ENCODE measurements around the gene SLC24A3.

SLC24A3 gene

DNA sequence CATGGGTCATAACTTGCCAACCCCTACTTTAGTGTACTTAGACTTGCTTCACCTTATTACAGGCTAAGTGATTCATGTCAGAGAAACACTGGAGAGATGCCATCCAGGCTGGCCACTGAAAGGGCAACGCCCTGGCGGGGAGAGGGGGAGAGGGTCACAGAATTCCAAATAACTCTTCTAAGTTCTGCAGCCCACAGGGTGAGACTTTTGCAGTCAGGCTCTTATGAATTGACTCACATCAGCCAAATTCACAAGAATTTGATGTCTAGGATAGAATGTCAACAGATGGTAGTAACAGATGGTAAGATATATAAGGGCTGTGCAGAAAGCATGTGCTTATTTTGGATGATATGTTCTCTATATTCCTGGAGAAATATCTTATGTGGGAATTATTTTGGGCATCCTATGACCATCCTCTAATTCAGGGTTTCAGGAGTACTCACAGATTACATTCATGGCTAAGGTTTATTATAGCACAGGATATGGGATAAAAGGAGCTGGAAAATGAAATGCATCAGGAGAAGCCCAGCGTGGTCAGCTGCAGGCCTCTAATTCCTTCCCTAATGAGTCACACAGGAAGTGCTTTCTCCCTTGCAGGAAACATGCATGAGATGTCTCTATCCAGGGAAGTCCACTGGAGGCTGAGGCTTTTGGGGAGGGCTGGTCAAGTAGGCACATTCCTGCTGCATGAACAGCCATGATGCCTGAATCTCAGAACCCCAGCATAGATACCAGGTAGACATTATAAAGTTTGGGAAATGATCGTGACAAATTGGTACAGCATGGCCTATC is 486.9 kb downstream of the SLC24A3 start:
- Histone ChIP-seq H3K9me3 (replicated peaks; ENCODE audit: low read length) (no peaks in the 10 kb centered on the region), H3K36me3 (ENCODE audit: insufficient read depth, low read length) (no peaks in the 10 kb centered on the region), H3K4me1 (ENCODE audit: control insufficient read depth, insufficient read depth, low read length) (peaks cover 20% of the 10 kb centered on the region), H3K9ac (ENCODE audit: low read depth, low read length) (no peak overlapping the region), H3K27me3 (ENCODE audit: control insufficient read depth, insufficient read depth, low read length) (peaks cover 10% of the 10 kb centered on the region), H3K4me2 (ENCODE audit: low read length) (no peak overlapping the region), H3K4me3 (ENCODE audit: low read length) (no peak overlapping the region)

DNA sequence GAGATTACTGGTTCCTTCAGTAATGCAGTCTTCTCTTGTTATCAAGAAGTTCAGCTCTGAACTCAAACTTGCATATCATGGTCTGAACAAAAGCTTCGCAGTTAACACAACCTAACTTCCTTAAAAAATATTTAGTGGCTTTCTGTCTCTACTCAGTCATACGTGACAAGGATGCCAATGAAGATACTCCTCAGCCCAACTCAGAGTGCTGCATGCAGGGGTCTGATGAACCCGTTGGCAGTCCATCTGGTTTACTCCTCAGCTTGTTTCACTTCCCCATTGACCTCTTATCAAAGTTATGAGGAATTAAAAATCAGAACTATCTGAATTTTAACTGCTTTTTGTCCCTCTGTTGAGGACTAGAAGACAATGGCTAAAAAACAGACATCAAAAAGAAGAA is 489.0 kb downstream of the SLC24A3 start:
- Histone ChIP-seq H3K9me3 (replicated peaks; ENCODE audit: low read length) (no peaks in the 10 kb centered on the region), H3K4me1 (ENCODE audit: control insufficient read depth, insufficient read depth, low read length) (peaks cover 20% of the 10 kb centered on the region), H3K27me3 (ENCODE audit: control insufficient read depth, insufficient read depth, low read length) (peaks cover 24% of the 10 kb centered on the region), H3K4me2 (ENCODE audit: low read length) (no peak overlapping the region), H3K4me3 (ENCODE audit: low read length) (no peak overlapping the region), H3K36me3 (ENCODE audit: insufficient read depth, low read length) (no peaks in the 10 kb centered on the region), H3K9ac (ENCODE audit: low read depth, low read length) (no peak overlapping the region)

DNA sequence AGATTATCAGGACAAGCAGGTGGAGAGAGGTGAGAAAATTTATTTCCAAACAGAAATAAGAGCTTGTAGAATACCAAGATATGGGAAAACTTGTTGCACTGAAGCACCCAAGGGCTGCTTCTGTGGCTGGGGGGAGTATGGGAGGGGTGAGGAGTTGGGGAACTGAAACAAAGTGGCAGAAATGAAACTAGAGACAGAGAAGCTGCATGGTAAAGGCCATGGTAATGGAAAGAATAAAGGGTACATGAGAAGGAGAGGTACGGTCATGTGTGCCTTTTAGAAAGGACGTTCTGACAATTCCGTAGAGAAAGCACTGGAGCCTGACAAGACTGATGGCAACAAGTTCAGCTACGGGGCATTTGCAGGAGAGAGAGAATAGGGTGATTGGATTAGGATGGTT is 494.0 kb downstream of the SLC24A3 start:
- no peaks in the 10 kb centered on the region for H3K9me3 ChIP-seq (replicated peaks; ENCODE audit: low read length)
- no peak overlapping the region for H3K4me2 ChIP-seq (ENCODE audit: low read length)
- H3K4me3 ChIP-seq (ENCODE audit: low read length), result no peak overlapping the region
- H3K36me3 ChIP-seq (ENCODE audit: insufficient read depth, low read length), result no peaks in the 10 kb centered on the region
- peaks cover 46% of the 10 kb centered on the region for H3K27me3 ChIP-seq (ENCODE audit: control insufficient read depth, insufficient read depth, low read length)
- H3K9ac ChIP-seq (ENCODE audit: low read depth, low read length), result no peak overlapping the region
- no peaks in the 10 kb centered on the region for H3K4me1 ChIP-seq (ENCODE audit: control insufficient read depth, insufficient read depth, low read length)

DNA sequence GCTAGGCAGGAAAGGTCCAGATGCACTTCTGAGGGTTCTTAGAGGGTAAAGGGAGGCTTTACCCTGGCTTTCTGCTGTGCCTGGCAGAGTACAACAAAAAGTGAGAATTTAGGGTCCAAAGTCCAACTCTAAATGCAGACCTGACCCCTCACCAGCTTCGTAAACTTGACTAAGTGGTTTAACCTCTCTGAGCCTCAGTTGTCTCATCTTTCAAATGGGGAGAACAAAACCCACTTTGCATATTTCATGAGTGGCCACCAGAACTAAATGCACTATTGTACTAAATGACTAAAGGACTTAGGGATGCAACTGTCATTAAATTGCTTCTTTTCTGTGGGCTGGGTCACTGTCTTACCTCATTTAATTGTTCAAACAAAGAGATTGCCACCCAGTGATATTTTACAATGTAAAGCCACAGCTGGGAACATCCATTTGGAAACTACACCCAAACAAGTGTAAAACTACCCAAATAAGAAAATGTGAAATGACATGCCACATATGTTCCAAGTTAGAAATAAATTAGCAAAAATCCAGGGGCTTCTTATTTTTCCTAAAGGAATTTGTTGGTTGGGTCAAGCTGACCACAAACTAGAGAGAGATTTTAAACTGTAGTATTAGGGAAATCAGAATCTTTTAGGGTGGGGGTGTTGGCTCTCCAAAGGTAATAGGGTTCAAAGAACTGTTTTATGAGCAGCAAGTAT is 497.3 kb downstream of the SLC24A3 start:
- Histone ChIP-seq H3K4me1 (ENCODE audit: control insufficient read depth, insufficient read depth, low read length) (no peaks in the 10 kb centered on the region), H3K27me3 (ENCODE audit: control insufficient read depth, insufficient read depth, low read length) (peaks cover 37% of the 10 kb centered on the region), H3K4me2 (ENCODE audit: low read length) (no peak overlapping the region), H3K4me3 (ENCODE audit: low read length) (no peak overlapping the region), H3K36me3 (ENCODE audit: insufficient read depth, low read length) (no peaks in the 10 kb centered on the region), H3K9me3 (replicated peaks; ENCODE audit: low read length) (no peaks in the 10 kb centered on the region), H3K9ac (ENCODE audit: low read depth, low read length) (no peak overlapping the region)

- H3K4me1 ChIP-seq (ENCODE audit: control insufficient read depth, insufficient read depth, low read length), result no peaks in the 10 kb centered on the region
- no peaks in the 10 kb centered on the region for H3K36me3 ChIP-seq (ENCODE audit: insufficient read depth, low read length)
- H3K4me2 ChIP-seq (ENCODE audit: low read length), result no peak overlapping the region
- H3K27me3 ChIP-seq (ENCODE audit: control insufficient read depth, insufficient read depth, low read length), result peaks cover 30% of the 10 kb centered on the region
- H3K9me3 ChIP-seq (replicated peaks; ENCODE audit: low read length), result no peaks in the 10 kb centered on the region
- no peak overlapping the region for H3K9ac ChIP-seq (ENCODE audit: low read depth, low read length)
- H3K4me3 ChIP-seq (ENCODE audit: low read length), result no peak overlapping the region
Observed at GRCh38 chr20:19710336-19711120, 498.1 kb downstream of the SLC24A3 start.

DNA sequence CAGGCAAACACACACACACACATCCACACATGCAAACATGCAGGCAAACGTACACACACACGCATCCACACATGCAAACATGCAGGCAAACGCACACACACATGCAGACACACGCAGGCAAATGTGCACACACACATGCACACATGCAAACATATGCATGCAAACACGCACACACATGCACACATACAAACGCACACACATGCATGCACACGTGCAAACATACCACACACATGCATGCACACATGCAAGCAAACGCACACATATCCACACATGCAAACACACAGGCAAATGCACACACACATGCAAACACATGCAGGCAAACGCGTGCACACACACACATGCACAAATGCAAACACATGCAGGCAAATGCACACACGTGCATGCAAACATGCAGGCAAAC is 498.7 kb downstream of the SLC24A3 start:
- no peak overlapping the region for H3K9ac ChIP-seq (ENCODE audit: low read depth, low read length)
- no peaks in the 10 kb centered on the region for H3K9me3 ChIP-seq (replicated peaks; ENCODE audit: low read length)
- peaks cover 25% of the 10 kb centered on the region for H3K27me3 ChIP-seq (ENCODE audit: control insufficient read depth, insufficient read depth, low read length)
- no peak overlapping the region for H3K4me3 ChIP-seq (ENCODE audit: low read length)
- no peaks in the 10 kb centered on the region for H3K4me1 ChIP-seq (ENCODE audit: control insufficient read depth, insufficient read depth, low read length)
- H3K36me3 ChIP-seq (ENCODE audit: insufficient read depth, low read length), result no peaks in the 10 kb centered on the region
- no peak overlapping the region for H3K4me2 ChIP-seq (ENCODE audit: low read length)

DNA sequence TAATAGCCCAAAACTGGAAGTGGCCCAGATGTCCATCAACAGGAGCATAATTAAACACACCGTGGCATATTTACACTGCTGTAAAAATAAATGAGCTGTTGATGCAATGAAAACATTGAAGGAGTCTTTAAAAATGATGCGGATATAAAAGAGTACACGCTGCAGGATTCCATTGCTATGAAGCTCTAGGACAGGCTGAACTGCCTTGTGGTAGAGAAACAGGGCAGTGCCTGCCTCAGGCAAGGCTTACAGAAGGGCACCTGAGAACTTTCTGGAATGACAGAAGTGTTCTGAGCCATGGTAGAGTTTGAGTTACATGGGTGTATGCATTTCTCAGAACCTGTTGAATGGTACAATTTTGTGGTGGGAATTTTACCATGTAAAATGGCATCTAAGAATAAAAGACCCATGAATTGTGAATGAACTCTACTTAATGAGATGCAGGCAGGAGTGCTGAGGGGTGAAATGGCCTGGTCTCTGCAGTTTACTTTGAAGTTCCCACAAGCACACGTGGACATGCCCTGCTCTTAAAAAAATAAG is 500.3 kb downstream of the SLC24A3 start:
- Histone ChIP-seq H3K4me1 (ENCODE audit: control insufficient read depth, insufficient read depth, low read length) (no peaks in the 10 kb centered on the region), H3K4me3 (ENCODE audit: low read length) (no peak overlapping the region), H3K9me3 (replicated peaks; ENCODE audit: low read length) (no peaks in the 10 kb centered on the region), H3K27me3 (ENCODE audit: control insufficient read depth, insufficient read depth, low read length) (peaks cover 13% of the 10 kb centered on the region), H3K36me3 (ENCODE audit: insufficient read depth, low read length) (no peaks in the 10 kb centered on the region), H3K4me2 (ENCODE audit: low read length) (no peak overlapping the region), H3K9ac (ENCODE audit: low read depth, low read length) (no peak overlapping the region)

DNA sequence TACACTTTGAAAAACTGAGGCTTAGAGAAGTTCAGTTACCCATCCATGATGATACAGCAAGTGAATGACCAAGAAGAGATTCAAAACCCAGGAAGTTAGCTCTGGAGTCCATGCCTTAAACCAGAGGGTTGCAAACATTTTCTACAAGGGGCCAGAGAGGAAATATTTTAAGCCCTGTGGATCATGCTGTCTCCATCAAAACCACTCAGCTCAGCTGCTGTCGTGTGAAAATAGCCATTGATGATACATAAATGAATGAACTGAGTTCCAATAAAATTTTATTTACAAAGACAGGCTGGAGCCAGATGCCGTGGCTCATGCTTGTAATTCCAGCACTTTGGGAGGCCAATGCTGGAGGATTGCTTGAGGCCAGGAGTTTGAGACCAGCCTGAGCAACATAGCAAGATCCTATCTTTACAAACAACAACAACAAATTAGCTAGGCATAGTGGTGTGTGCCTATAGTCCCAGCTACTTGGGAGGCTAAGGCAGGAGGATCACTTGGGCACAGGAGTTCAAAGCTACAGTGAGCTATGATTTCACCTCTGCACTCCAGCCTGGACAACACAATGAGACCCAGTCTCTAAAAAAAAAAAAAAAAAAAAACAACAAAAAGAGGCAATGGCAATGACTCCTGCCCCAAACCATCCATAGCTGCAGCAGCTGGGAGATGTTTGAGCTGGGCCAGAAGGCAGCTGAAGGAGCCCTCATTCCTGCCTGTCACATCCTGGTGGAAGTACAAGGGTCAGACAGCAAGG is 501.6 kb downstream of the SLC24A3 start:
- Histone ChIP-seq H3K36me3 (ENCODE audit: insufficient read depth, low read length) (no peaks in the 10 kb centered on the region), H3K4me3 (ENCODE audit: low read length) (no peak overlapping the region), H3K4me1 (ENCODE audit: control insufficient read depth, insufficient read depth, low read length) (no peaks in the 10 kb centered on the region), H3K9me3 (replicated peaks; ENCODE audit: low read length) (no peaks in the 10 kb centered on the region), H3K4me2 (ENCODE audit: low read length) (no peak overlapping the region), H3K27me3 (ENCODE audit: control insufficient read depth, insufficient read depth, low read length) (peaks cover 11% of the 10 kb centered on the region), H3K9ac (ENCODE audit: low read depth, low read length) (no peak overlapping the region)

GRCh38 chr20:19714579-19714840 is 502.1 kb downstream of the SLC24A3 start:
- Histone ChIP-seq H3K4me2 (ENCODE audit: low read length) (no peak overlapping the region), H3K9ac (ENCODE audit: low read depth, low read length) (no peak overlapping the region), H3K27me3 (ENCODE audit: control insufficient read depth, insufficient read depth, low read length) (peaks cover 11% of the 10 kb centered on the region), H3K4me1 (ENCODE audit: control insufficient read depth, insufficient read depth, low read length) (no peaks in the 10 kb centered on the region), H3K36me3 (ENCODE audit: insufficient read depth, low read length) (no peaks in the 10 kb centered on the region), H3K9me3 (replicated peaks; ENCODE audit: low read length) (no peaks in the 10 kb centered on the region), H3K4me3 (ENCODE audit: low read length) (no peak overlapping the region)

DNA sequence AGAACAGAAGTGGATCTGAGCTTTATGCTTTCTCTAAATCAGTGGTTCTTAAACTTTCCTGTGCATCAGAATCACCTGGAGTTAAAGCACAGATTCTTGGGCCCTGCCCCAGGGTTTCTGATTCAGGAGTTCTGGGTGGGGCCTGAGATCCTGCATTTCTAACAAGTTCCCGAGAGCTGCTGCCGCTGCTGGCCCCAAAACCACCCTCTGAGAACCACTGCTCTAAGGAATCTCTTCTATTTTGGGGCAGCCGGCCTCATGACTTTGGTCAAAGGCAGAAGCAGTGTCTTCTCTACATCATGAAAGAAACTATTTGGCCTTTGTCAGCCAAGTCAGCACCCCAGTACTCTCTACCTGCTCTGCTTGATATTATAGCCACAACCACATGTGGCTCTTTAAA is 503.5 kb downstream of the SLC24A3 start:
- Histone ChIP-seq H3K27me3 (ENCODE audit: control insufficient read depth, insufficient read depth, low read length) (peaks cover 14% of the 10 kb centered on the region), H3K36me3 (ENCODE audit: insufficient read depth, low read length) (no peaks in the 10 kb centered on the region), H3K9ac (ENCODE audit: low read depth, low read length) (no peak overlapping the region), H3K9me3 (replicated peaks; ENCODE audit: low read length) (no peaks in the 10 kb centered on the region), H3K4me3 (ENCODE audit: low read length) (no peak overlapping the region), H3K4me1 (ENCODE audit: control insufficient read depth, insufficient read depth, low read length) (no peaks in the 10 kb centered on the region), H3K4me2 (ENCODE audit: low read length) (no peak overlapping the region)

- Histone ChIP-seq H3K9me3 (replicated peaks; ENCODE audit: low read length) (no peaks in the 10 kb centered on the region), H3K9ac (ENCODE audit: low read depth, low read length) (no peak overlapping the region), H3K4me1 (ENCODE audit: control insufficient read depth, insufficient read depth, low read length) (no peaks in the 10 kb centered on the region), H3K36me3 (ENCODE audit: insufficient read depth, low read length) (no peaks in the 10 kb centered on the region), H3K27me3 (ENCODE audit: control insufficient read depth, insufficient read depth, low read length) (peaks cover 14% of the 10 kb centered on the region), H3K4me2 (ENCODE audit: low read length) (no peak overlapping the region), H3K4me3 (ENCODE audit: low read length) (no peak overlapping the region)
Observed at GRCh38 chr20:19718880-19719279, 506.4 kb downstream of the SLC24A3 start.
